ENCODE data around the gene P2RY11. TPM values are rescaled to one million over a fixed set of nuclear protein-coding genes. Genes with fewer than 3 reads are reported as not detected.
A peak's percentile ranks its signal among the peaks of the same experiment; 100 is the strongest.

Gene P2RY11
- total RNA-seq, 2 experiments from 2014 or later: 57.8 to 64.0 TPM

DNA sequence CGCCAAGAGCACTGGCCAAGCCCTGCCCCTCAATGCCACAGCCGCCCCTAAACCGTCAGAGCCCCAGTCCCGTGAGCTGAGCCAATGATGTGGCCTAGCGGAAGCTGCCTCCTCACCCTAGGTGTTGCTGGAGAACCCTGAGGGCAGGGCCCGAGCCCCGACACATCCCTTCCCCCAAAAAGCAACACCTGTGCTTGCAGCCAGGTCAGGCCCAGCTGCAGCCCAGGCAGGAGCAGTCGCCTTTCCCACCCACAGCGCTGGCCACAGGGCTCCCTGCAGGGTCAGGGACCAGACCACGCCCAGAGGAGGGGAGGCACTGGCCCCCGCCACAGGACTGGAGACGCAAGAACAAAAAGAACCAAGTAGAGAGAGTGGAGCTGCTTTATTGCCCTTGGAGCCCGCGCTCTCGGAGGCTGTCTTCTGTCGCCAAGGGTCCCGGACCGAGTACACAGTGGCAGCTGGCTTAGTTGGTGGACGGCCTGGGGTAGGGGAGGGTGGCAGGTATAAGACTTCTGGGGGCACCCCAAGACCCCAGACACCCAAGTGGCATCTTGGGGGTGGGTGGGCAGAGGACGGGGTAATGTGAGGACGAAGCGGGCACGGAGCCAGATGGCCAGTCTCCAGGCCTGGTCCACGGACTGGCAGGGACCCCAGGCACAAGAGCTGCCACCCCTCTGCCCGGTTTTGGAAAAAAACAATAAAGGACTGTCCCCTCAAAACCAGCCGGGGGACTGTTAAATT lies 3.3 kb downstream of the P2RY11 start:
- peak overlapping the region; percentile 74 for H3K27ac Mint-ChIP-seq
- peak; percentile 32 for DNase-seq
- H3K27me3 Mint-ChIP-seq: no peaks in the 10 kb centered on the region
- H3K4me3 Mint-ChIP-seq: peak overlapping the region; percentile 48
- H3K36me3 Mint-ChIP-seq: peaks cover 57% of the 10 kb centered on the region
- H3K4me1 Mint-ChIP-seq: peaks cover 47% of the 10 kb centered on the region
- H3K9me3 Mint-ChIP-seq: no peaks in the 10 kb centered on the region

DNA sequence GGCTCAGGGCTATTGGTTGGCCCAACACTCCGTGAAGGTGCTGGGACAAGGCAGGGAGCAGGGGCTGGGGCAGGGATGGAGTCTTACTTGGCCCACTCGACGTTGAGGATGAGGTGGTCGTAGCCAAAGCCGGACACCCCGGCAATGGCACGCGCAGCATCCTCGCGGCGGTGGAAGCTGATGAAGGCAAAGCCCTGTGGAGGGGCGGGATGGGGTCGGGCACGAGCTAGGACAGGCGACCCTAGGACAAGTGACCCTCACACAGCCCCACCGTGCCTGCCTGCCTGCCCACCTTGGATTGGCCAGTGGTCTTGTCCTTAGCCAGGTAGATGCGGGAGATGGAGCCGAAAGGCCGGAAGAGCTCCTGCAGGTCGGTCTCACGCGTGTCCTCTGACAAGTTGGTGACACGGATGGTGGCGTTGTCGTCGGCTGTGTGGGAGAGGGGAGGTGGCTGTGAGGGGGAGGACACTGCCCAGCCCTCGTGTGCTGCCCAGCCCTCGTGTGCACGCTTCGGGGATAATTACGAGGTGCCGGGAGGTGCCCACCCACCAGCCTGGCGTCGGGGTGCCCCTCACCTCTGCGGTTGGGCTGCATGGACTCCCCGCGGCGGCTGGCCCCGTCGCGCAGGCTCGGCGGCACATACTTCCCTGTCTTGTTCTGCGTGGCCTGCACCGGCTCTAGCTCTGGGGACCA lies 4.0 kb downstream of the P2RY11 start:
- Mint-ChIP-seq H3K27ac (peak overlapping the region; percentile 67), H3K36me3 (peaks cover 52% of the 10 kb centered on the region)

GRCh38 chr19:10116085-10116865 lies 4.8 kb downstream of the P2RY11 start:
- Mint-ChIP-seq H3K4me3 (no peak overlapping the region), H3K4me1 (peaks cover 39% of the 10 kb centered on the region), H3K27ac (peak overlapping the region; percentile 67), H3K9me3 (no peaks in the 10 kb centered on the region), H3K27me3 (no peaks in the 10 kb centered on the region), H3K36me3 (peaks cover 46% of the 10 kb centered on the region)
- DNase-seq: no peak

More for the DNA sequence above, 4.0 kb downstream of the P2RY11 start:
- no peaks in the 10 kb centered on the region for H3K9me3 Mint-ChIP-seq
- H3K4me1 Mint-ChIP-seq: peaks cover 44% of the 10 kb centered on the region
- DNase-seq: no peak
- H3K4me3 Mint-ChIP-seq: peak overlapping the region; percentile 32
- no peaks in the 10 kb centered on the region for H3K27me3 Mint-ChIP-seq

DNA sequence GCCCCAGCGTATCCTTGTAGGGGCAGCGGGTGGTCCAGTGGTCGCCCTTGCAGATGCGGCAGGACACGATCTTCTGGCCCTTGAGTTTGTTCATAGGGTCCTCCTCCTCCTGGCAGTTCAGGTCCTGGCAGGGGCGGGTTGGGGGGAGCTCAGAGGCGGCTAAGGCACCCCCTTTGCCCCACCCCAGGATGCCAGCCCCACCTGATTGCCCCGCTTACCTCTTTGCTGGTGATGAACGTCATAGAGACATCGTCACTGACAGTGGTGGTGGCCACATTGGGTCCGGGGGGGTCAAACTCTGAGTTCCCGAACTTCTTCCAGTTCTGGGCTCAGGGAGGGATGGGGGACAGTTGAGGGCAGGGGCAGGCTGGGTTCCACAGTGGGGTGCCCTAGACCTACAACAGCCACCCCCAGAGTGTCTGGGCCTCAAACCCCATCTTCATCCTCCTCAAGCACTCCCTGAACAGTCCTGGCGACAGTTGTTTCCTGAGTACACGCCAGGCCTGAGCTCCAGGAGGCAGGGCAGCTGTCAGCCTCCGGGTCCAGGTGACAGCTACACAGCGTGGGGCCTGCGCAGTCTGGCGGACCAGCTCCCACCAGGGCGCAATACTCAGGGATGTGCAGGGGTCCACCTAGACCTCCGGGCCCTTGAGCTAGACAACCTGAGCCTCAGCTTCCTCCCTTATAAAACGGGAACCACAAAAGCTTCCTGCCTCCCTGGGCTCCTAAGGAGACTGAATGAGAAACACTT lies 5.5 kb downstream of the P2RY11 start:
- Mint-ChIP-seq H3K4me1 (peaks cover 33% of the 10 kb centered on the region), H3K27ac (peak overlapping the region; percentile 8), H3K27me3 (no peaks in the 10 kb centered on the region), H3K9me3 (no peaks in the 10 kb centered on the region), H3K36me3 (peaks cover 38% of the 10 kb centered on the region), H3K4me3 (no peak overlapping the region)
- no peak for DNase-seq

DNA sequence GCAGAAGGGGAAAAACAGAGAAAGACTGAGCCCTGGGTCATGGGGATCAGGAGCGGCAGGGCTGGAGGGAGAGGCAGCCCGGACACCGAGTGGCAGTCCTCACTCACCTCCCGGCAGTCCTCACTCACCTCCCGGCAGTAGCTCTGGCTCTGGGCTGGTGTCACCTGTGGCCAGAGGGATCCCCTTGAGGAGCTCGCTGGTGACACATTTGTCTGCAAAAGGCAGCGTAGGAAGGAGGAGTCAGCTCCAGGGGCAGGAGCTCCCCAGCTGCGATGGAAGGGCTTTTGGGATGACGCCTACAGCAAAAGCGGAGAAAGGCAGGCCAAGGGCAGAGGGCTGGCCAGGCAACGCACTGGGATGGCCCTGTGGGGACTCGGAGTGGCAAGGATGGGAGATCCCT lies 7.5 kb downstream of the P2RY11 start:
- peak overlapping the region; percentile 97 for H3K4me3 Mint-ChIP-seq
- H3K27me3 Mint-ChIP-seq: no peaks in the 10 kb centered on the region
- peaks cover 24% of the 10 kb centered on the region for H3K4me1 Mint-ChIP-seq
- H3K9me3 Mint-ChIP-seq: no peaks in the 10 kb centered on the region
- H3K36me3 Mint-ChIP-seq: peaks cover 31% of the 10 kb centered on the region
- DNase-seq: no peak
- peak overlapping the region; percentile 90 for H3K27ac Mint-ChIP-seq

DNA sequence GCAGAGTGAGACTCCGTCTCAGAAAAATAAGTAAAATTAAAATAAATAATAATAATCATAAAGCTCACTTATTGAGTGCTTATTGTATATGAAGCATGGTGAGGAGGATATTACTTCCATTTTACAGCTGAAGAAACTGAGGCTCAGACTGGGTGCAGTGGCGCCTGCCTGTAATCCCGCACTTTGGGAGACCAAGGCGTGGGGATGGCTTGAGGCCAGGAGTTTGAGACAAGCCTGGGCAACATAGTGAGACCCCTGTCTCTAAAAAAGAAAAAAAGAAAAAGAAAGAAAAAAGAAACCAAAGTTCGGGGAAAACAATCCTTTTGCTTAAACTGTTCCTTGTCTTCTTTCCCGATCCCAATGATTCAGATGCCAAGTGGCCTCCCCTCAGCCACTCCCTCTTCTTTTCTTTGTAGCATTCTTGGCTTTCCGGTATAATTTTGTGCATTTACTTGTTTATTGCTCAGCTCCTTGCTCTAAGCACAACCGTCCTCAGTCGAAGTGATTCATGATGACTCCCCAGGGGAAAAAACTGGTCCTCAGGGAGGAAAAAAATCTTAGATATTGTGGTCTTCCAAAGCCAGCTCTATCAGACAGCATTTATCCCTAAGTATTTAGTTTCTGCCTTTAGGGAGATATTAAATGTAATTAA lies 9.2 kb downstream of the P2RY11 start:
- Mint-ChIP-seq H3K27ac (no peak overlapping the region), H3K4me3 (no peak overlapping the region), H3K36me3 (peaks cover 25% of the 10 kb centered on the region), H3K4me1 (peaks cover 14% of the 10 kb centered on the region), H3K27me3 (no peaks in the 10 kb centered on the region), H3K9me3 (no peaks in the 10 kb centered on the region)
- no peak for DNase-seq

GRCh38 chr19:10122045-10122444 lies 10.6 kb downstream of the P2RY11 start:
- no peaks in the 10 kb centered on the region for H3K9me3 Mint-ChIP-seq
- DNase-seq: no peak

GRCh38 chr19:10124429-10124828 lies 12.9 kb downstream of the P2RY11 start:
- Mint-ChIP-seq H3K36me3 (peaks cover 18% of the 10 kb centered on the region), H3K27ac (no peak overlapping the region), H3K4me3 (no peak overlapping the region), H3K9me3 (no peaks in the 10 kb centered on the region), H3K4me1 (peaks cover 5% of the 10 kb centered on the region), H3K27me3 (no peaks in the 10 kb centered on the region)
- no peak for DNase-seq

More at GRCh38 chr19:10122045-10122444, 10.6 kb downstream of the P2RY11 start:
- Mint-ChIP-seq H3K36me3 (peaks cover 24% of the 10 kb centered on the region), H3K27me3 (no peaks in the 10 kb centered on the region), H3K4me1 (peaks cover 10% of the 10 kb centered on the region), H3K4me3 (no peak overlapping the region), H3K27ac (no peak overlapping the region)

DNA sequence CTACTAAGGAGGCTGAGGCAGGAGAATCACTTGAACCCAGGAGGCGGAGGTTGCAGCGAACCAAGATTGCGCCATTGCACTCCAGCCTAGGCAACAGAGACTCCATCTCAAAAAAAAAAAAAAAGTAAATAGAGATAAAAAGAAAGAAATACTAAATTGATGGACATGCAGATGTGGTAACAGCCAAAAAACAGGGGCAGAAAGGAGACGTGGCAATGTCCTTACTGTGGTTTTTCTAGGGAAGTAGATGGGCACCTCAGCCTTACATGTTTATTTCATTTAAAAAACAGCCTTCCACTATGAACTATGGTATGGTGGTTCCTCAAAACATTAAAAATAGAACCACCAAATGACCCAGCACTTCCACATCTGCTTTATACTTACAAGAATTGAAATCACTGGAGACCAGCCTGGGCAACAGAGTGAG lies 14.7 kb downstream of the P2RY11 start:
- Mint-ChIP-seq H3K36me3 (peaks cover 19% of the 10 kb centered on the region), H3K27me3 (no peaks in the 10 kb centered on the region), H3K4me3 (no peak overlapping the region), H3K27ac (no peak overlapping the region), H3K4me1 (peaks cover 3% of the 10 kb centered on the region), H3K9me3 (no peaks in the 10 kb centered on the region)
- DNase-seq: no peak

DNA sequence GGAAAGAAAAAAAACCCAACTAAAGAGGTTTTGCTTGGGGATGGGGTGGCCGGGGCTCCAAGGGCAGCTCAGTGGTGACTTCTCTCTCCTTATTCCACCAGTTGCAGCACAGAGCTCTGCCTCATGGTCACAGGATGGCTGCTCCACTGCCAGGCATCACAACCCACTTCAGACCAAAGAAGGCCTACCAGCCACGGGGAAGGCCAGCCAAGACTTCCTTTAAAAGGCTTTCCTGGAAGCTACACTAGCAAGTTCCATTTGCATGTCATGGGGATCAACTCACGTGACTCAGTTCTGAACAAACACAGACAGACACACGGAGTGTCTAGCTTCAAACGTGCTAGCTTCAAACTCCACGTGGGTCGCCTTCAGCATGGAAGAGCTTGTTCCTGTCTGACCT lies 21.4 kb downstream of the P2RY11 start:
- Mint-ChIP-seq H3K27me3 (no peaks in the 10 kb centered on the region), H3K36me3 (peaks cover 17% of the 10 kb centered on the region), H3K4me1 (no peaks in the 10 kb centered on the region), H3K4me3 (no peak overlapping the region), H3K27ac (no peak overlapping the region), H3K9me3 (no peaks in the 10 kb centered on the region)
- DNase-seq: no peak

- Mint-ChIP-seq H3K27ac (no peak overlapping the region), H3K27me3 (no peaks in the 10 kb centered on the region), H3K4me3 (no peak overlapping the region), H3K4me1 (no peaks in the 10 kb centered on the region), H3K36me3 (peaks cover 13% of the 10 kb centered on the region), H3K9me3 (no peaks in the 10 kb centered on the region)
- no peak for DNase-seq
Observed at GRCh38 chr19:10133596-10133995, 22.1 kb downstream of the P2RY11 start.

DNA sequence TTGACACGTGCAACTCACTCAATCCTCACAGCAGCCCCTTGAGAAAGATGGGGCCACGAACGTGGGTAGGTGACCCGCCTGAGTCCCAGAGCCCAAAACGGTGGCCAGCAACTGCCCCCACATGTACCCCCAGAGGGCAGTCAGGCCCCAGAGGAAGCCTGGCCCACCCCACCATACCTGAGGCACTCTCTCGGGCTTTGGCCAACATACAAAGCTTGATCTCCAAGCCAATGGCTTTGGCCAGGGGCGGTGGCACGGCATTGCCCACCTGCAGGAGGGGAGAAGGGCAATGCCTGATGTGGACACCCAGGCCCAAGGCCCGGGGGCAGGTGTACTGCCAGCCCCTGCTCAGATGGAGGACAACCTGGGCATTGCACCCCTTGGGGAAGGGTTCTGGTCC lies 22.5 kb downstream of the P2RY11 start:
- Mint-ChIP-seq H3K9me3 (no peaks in the 10 kb centered on the region), H3K27ac (no peak overlapping the region), H3K4me1 (no peaks in the 10 kb centered on the region), H3K27me3 (no peaks in the 10 kb centered on the region), H3K36me3 (peaks cover 13% of the 10 kb centered on the region), H3K4me3 (no peak overlapping the region)
- no peak for DNase-seq

GRCh38 chr19:10135551-10136334 lies 24.2 kb downstream of the P2RY11 start:
- H3K9me3 Mint-ChIP-seq: no peaks in the 10 kb centered on the region
- no peaks in the 10 kb centered on the region for H3K4me1 Mint-ChIP-seq
- H3K36me3 Mint-ChIP-seq: peaks cover 16% of the 10 kb centered on the region
- H3K27me3 Mint-ChIP-seq: no peaks in the 10 kb centered on the region
- H3K27ac Mint-ChIP-seq: no peak overlapping the region
- no peak for DNase-seq
- H3K4me3 Mint-ChIP-seq: no peak overlapping the region

- Mint-ChIP-seq H3K27me3 (no peaks in the 10 kb centered on the region), H3K4me1 (no peaks in the 10 kb centered on the region), H3K27ac (peak overlapping the region; percentile 8), H3K4me3 (no peak overlapping the region), H3K9me3 (no peaks in the 10 kb centered on the region), H3K36me3 (peaks cover 24% of the 10 kb centered on the region)
- no peak for DNase-seq
Observed at GRCh38 chr19:10136936-10137335, 25.4 kb downstream of the P2RY11 start.
